Right atrium auricular region (tissue), 2 donors: ENCODE results near the gene MPLKIP. TPM values are rescaled to one million over a fixed set of nuclear protein-coding genes. Genes with fewer than 3 reads are reported as not detected.

Experiments
- DNase-seq: peaks from one replicate; pipeline ENCODE4 v3.0.0-alpha.2; 2019; ENCODE audit warnings: low spot score
- H3K27ac ChIP-seq, 2 donors: fragments of 200-600 bp; sonication (generic); 1 replicate in 1 of 2; 2 replicates in 1 of 2; pipeline ENCODE4 v1.5.1; 2016 to 2019
- H3K27me3 ChIP-seq, 2 donors: fragments of 200-600 bp; sonication (generic); one replicate each; pipeline versions ENCODE4 v1.5.1 to v1.6.0; 2017 to 2019
- H3K36me3 ChIP-seq: fragments of 200-600 bp; sonication (generic); one replicate; pipeline ENCODE4 v1.5.1; 2016
- H3K4me1 ChIP-seq, 2 donors: fragments of 200-600 bp; sonication (generic); one replicate each; pipeline versions ENCODE4 v1.5.1 to v1.6.0; 2017 to 2019
- H3K4me3 ChIP-seq, 2 donors: fragments of 200-600 bp; sonication (generic); 1 replicate in 1 of 2; 2 replicates in 1 of 2; pipeline ENCODE4 v1.5.1; 2017 to 2019; ENCODE audit warnings: mild to moderate bottlenecking in 1 of 2, moderate library complexity in 1 of 2
- H3K9me3 ChIP-seq, 2 donors: fragments of 200-600 bp; sonication (generic); one replicate each; pipeline ENCODE4 v1.5.1; 2019
- total RNA-seq, 2 donors: library from RNA; depleted of rRNA; stranded (reverse); fragments of >200 nt; gene quantifications; one replicate each; pipeline ENCODE4 v1.1.0, GENCODE V29; 2016
- TF ChIP-seq, protein P1 (sequence below), 2 donors: fragments of 200-600 bp; sonication (generic); IDR thresholded peaks; one replicate each; pipeline ENCODE4 v1.5.1; 2019; ENCODE audit warnings: antibody characterized with exemption in 2 of 2

Gene MPLKIP
- total RNA-seq, 2 donors from 2014 or later: 19.7 to 23.3 TPM

DNA sequence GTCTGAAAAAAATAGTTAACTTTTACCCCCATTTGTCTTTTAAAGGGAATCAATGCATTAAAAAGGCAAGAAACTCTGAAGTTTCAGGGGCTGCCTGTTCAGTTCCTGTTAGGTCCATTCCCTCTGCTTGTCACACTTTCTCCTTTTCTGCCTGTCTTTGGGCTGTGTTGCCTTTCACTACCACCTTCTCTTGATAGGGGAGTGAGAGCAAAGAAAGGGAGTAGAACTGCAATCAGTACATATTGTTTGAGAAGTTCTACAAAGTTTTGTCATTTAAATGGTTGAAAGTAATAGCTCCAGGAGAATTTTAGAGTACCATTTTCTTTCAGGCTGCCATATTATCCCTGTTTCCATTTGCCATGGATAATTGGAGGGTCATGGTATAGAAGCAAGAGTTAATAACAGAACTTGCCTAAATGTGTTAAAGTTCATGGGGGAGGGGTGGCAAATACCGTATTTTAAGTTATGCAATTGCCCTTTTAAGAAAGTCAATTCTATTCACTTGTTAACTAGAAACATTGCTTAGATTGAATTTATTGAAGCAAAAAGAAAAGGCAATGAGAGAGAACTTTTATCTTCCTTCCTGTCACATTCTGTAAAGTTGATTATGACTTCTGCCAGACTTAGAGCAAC is 38.6 kb downstream of the MPLKIP start:
- no peak for DNase-seq
- no peak overlapping the region for H3K4me3 ChIP-seq
- TF ChIP-seq, protein P1, sequence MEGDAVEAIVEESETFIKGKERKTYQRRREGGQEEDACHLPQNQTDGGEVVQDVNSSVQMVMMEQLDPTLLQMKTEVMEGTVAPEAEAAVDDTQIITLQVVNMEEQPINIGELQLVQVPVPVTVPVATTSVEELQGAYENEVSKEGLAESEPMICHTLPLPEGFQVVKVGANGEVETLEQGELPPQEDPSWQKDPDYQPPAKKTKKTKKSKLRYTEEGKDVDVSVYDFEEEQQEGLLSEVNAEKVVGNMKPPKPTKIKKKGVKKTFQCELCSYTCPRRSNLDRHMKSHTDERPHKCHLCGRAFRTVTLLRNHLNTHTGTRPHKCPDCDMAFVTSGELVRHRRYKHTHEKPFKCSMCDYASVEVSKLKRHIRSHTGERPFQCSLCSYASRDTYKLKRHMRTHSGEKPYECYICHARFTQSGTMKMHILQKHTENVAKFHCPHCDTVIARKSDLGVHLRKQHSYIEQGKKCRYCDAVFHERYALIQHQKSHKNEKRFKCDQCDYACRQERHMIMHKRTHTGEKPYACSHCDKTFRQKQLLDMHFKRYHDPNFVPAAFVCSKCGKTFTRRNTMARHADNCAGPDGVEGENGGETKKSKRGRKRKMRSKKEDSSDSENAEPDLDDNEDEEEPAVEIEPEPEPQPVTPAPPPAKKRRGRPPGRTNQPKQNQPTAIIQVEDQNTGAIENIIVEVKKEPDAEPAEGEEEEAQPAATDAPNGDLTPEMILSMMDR (IDR thresholded peaks at IDR 0.05): no peak
- peaks cover 0 to 30% of the 10 kb centered on the region in 2 donors for H3K4me1 ChIP-seq
- H3K27me3 ChIP-seq: no peaks in the 10 kb centered on the region
- H3K36me3 ChIP-seq: peaks cover 21% of the 10 kb centered on the region
- no peaks in the 10 kb centered on the region for H3K9me3 ChIP-seq
- no peak overlapping the region for H3K27ac ChIP-seq

- DNase-seq: no peak
- Histone ChIP-seq H3K36me3 (peaks cover 21% of the 10 kb centered on the region), H3K4me1 (peaks cover 0 to 30% of the 10 kb centered on the region in 2 donors), H3K27ac (no peak overlapping the region), H3K27me3 (no peaks in the 10 kb centered on the region), H3K4me3 (no peak overlapping the region), H3K9me3 (no peaks in the 10 kb centered on the region)
- TF ChIP-seq, protein P1 (IDR thresholded peaks at IDR 0.05): no peak
Observed at GRCh38 chr7:40095230-40095629, 39.2 kb downstream of the MPLKIP start.

GRCh38 chr7:40093631-40094350 is 40.6 kb downstream of the MPLKIP start:
- TF ChIP-seq, protein P1 (IDR thresholded peaks at IDR 0.05): no peak
- Histone ChIP-seq H3K9me3 (no peaks in the 10 kb centered on the region), H3K4me1 (peaks cover 0 to 30% of the 10 kb centered on the region in 2 donors), H3K4me3 (no peak overlapping the region), H3K27ac (no peak overlapping the region), H3K27me3 (no peaks in the 10 kb centered on the region), H3K36me3 (peaks cover 26% of the 10 kb centered on the region)
- no peak for DNase-seq

DNA sequence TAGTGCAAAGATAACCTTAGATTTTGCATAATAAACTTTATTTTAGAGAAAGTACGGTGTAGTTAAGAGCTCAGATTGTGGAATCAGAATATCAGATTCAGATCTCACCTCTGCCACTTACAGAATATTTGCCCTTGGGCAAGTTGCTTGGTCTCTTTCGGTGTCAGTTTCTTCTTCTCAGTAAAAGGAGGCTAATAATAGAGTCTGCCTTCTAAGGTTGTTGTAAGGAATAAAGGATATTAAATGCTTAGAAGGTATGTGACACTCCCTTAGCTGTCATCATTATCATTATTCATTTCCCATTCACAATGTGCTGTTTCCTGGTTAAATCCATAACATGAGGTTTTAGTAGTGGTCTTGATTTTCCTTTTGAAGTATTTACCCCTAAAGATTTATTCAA is 42.2 kb downstream of the MPLKIP start:
- H3K27me3 ChIP-seq: no peaks in the 10 kb centered on the region
- no peaks in the 10 kb centered on the region for H3K9me3 ChIP-seq
- no peak for DNase-seq
- TF ChIP-seq, protein P1 (IDR thresholded peaks at IDR 0.05): no peak
- peaks cover 0 to 20% of the 10 kb centered on the region in 2 donors for H3K4me1 ChIP-seq
- no peak overlapping the region for H3K4me3 ChIP-seq
- no peak overlapping the region for H3K27ac ChIP-seq
- H3K36me3 ChIP-seq: peaks cover 37% of the 10 kb centered on the region

DNA sequence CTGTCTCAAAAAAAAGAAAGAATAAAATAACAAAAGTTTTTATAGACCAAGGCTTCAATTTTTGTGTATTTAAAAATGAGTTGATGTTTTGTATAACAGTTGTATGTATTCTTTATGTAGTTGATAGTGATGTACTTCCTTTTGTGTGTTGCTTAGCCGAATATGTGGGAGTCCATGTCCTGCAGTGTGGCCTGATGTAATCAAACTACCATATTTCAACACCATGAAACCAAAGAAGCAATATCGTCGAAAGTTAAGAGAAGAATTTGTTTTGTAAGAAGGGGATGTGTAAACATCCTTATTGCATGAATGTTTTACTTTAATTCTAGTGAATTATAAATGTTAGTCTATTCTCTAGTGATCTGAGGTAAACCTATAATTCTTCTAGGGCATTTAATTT is 56.6 kb downstream of the MPLKIP start:
- no peak for DNase-seq
- no peaks in the 10 kb centered on the region for H3K9me3 ChIP-seq
- TF ChIP-seq, protein P1 (IDR thresholded peaks at IDR 0.05): no peak
- H3K27me3 ChIP-seq: no peaks in the 10 kb centered on the region
- peaks cover 12% of the 10 kb centered on the region for H3K36me3 ChIP-seq
- no peak overlapping the region for H3K4me3 ChIP-seq
- H3K27ac ChIP-seq: no peak overlapping the region
- no peaks in the 10 kb centered on the region for H3K4me1 ChIP-seq

Other genes with a start within 250 kb of the MPLKIP start
- 10 to 100 TPM; 34.7 to 37.7 TPM for gene CDK13, start 184.4 kb downstream of the MPLKIP start, total RNA-seq
- 1 to 10 TPM; 2.6 to 5.4 TPM for gene SUGCT, start 383 bp upstream of the MPLKIP start, total RNA-seq